Right hindlimb (tissue), 1 donor: ENCODE measurements around the gene PRKG2.
A peak's percentile ranks its signal among the peaks of the same experiment; 100 is the strongest.

Experiments used
- DNase-seq: peaks from one replicate; pipeline ENCODE4 v3.0.0-alpha.2; 2018

The PRKG2 gene

DNA sequence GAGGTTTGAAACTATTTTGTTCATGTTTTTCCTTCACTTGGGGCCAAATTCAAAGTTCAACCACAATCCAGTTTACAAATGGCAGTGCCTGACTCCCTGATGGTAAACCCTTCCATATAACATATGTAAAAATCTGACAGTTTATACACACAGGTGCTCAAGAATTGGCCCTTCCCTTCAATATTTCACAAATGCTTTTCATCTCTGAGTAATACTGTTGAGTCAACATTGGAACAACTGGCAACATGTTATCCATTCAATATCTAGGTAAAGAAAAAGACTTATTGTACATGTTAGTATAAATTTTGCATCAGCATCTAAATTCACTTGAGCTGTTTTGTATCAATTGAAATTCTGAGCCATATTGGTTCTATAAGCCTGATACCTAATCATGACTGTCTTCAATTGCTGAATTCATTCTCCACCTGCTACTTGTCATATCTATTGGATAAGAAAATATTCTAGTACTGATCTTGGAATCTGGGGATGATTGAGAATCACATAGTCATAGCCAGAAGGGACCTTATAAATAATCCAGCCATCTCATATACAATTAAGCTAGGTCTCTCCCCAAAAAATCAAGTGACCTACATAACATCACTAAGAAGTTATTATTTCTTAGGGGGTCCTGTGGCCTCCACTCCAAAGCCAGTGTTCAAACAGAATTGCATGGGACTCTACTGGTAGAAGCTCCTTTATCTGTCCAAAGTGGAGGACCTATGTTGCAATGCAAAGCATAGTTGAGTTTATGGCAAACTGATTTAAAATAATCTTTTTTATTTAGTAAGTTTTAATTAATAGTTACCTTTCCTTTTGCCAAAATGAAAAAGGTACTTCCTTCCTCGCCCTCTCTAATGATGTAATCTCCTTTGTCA lies 61.9 kb downstream of the PRKG2 start:
- no peak for DNase-seq

DNA sequence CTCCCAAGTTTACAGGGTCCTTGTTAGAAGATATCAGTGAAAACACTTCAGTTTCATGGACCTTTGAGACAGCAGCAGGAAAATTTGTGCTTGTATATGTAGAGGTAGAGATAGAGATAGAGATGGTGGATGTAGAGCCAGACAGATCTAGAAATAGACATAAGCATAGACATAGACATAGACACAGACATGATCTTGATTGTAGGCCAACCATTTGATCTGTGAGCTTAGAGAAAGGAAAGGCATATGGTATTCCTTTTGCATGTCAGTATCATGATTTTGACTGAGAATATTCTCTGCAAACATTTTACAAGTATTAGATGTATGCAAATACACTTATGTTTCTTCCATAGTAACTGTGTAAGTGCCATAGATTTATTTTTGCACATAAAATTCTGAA lies 65.0 kb downstream of the PRKG2 start:
- DNase-seq = no peak

DNA sequence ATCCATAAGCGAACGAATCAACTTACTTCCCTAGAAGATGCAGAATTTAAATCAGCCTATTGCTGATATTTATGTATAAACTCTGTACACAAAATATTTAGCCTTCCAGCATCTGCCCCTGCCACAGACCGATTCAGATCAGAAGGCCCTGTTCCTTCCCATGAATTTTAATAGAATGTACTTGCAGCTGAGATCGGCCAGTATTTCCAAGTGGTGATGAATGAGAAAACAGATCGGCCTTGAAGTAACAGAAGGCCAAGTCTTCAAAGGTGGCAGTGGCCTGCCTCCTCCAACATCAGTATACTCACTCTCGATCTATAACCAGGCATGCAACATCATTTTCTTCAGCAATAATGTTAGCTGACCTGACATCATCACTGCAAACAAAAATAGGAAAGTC lies 66.4 kb downstream of the PRKG2 start:
- no peak for DNase-seq

- DNase-seq = no peak
Measured at GRCh38 chr4:81146466-81146865, 68.6 kb downstream of the PRKG2 start.

GRCh38 chr4:81143183-81143582 lies 71.8 kb downstream of the PRKG2 start:
- DNase-seq = no peak

- DNase-seq = no peak
Measured at GRCh38 chr4:81142744-81143143, 72.3 kb downstream of the PRKG2 start.

- DNase-seq = no peak
Measured at GRCh38 chr4:81137894-81138293, 77.1 kb downstream of the PRKG2 start.

- DNase-seq = no peak
Measured at GRCh38 chr4:81137446-81137845, 77.6 kb downstream of the PRKG2 start.

DNA sequence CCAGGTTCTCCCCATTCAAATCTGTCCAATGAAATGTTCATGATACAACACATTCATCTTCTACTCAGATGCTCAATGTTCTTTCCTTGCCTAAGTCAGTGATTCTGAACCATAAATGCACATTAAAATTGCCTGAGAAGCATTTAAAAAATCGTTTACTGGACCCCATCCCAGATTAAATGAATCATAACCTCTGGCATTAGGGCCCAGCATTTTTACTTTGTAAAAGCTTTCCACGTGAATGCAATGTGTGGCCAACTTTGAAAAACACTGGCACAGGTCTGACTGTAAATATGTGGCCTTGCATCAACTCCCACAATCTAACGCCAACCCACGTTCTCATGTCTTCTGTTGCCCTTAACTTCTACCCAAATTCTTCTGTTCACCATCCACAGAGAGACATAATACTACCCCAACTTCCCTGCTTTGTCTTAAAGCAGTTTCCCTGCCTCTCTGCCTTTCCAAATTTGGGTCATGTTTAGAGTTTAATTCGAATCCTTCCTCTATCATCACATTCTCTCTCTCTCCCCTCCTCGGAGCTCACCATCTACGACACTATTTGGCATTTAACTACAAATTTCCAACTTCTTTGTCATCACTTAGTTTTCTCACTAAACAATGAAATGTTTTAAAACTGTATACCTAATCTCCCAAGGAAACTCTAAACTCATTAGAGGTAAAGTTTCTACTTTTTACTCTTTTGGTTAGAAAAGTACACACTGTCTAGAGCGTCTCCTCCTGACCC lies 78.7 kb downstream of the PRKG2 start:
- peak; percentile 62 for DNase-seq

- DNase-seq = no peak
Measured at GRCh38 chr4:81135501-81135900, 79.5 kb downstream of the PRKG2 start.

GRCh38 chr4:81131563-81131962 lies 83.5 kb downstream of the PRKG2 start:
- no peak for DNase-seq

DNA sequence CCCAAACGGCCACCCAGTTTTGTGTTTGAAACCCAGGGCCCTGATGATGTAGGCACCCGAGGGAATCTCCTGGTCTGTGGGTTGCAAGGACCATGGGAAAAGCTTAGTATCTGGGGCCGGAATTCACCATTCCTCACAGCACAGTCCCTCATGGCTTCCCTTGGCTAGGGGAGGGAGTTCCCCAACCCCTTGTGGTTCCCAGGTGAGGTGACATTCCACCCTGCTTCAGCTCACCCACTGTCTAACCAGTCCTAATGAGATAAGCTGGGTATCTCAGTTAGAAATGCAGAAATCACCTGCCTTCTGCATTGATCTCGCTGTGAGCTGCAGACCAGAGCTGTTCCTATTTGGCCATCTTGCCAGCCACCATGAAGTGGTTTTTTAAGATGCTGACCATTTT lies 84.0 kb downstream of the PRKG2 start:
- DNase-seq = no peak

DNA sequence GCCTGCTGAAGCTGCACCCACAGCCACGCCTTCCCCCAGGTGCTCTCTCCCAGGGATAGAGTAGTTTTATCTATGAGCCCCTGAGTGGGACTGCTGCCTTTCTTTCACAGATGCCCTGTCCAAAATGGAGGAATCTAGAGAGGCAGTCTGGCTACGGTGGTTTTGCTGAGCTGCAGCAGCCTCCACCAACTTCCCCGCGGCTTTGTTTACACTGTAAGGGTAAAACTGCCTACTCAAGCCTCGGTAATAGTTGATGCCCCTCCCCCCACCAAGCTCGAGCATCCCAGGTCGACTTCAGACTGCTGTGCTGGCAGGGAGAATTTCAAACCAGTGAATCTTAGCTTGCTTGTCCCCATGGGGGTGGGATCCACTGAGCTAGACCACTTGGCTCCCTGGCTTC lies 84.5 kb downstream of the PRKG2 start:
- DNase-seq = no peak

DNA sequence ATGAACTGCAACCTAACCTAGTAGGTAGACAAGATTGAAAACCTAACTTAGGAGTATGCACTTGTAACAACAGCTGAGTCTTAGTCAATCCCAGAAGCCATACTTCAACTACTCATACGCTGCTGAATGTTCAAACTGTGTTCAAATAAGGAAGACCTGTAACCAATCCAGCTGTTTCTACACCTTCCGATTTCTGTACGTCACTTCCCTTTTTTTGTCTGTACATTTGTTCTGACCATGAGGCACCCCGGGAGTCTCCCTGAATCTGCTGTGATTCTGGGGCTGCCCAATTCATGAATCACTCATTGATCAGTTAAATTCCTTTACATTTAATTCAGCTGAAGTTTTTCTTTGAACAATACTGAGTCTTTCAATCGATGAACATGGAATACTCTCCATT lies 95.0 kb downstream of the PRKG2 start:
- DNase-seq = no peak

- no peak for DNase-seq
Measured at GRCh38 chr4:81118086-81118485, 96.9 kb downstream of the PRKG2 start.

- no peak for DNase-seq
Measured at GRCh38 chr4:81116566-81116965, 98.5 kb downstream of the PRKG2 start.

DNA sequence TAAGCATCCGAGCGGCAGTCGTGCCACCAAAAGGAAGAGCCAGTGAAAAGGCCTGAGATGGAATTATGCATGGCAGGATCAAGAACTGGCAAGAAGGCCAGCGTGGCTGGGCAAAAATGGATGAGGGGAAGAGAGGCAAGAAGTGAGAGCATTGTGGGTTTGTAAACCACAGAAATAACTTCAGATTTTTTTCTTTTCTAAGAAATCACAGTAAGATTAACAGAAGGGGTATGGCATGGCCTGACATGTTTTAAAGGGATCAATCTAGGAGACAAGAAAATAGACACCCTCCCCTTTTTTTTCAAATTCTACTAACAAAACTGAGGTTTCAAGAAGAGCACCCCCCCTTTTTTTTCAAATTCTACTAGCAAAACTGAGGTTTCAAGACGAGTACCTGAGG lies 102.0 kb downstream of the PRKG2 start:
- DNase-seq = no peak

- DNase-seq = no peak
Measured at GRCh38 chr4:81109356-81109755, 105.7 kb downstream of the PRKG2 start.

DNA sequence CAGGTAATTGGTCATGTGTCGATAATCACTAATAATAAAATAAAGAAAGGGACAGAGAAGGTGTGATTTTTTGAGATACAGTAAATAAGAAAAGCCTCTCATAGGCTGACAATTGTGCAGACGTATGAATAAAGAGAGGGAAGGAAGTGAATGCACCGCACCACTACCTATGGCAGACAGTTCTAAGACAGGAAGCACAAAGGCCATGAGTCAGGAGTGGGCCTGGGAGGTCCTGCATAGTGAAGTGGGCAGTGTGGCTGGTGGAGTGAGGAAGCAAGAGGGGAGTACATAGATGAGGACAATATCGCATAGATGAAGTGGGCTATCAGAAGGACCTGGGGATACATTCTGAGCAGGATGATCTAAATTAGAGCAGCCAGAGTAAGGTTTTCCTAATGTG lies 108.9 kb downstream of the PRKG2 start:
- no peak for DNase-seq

DNA sequence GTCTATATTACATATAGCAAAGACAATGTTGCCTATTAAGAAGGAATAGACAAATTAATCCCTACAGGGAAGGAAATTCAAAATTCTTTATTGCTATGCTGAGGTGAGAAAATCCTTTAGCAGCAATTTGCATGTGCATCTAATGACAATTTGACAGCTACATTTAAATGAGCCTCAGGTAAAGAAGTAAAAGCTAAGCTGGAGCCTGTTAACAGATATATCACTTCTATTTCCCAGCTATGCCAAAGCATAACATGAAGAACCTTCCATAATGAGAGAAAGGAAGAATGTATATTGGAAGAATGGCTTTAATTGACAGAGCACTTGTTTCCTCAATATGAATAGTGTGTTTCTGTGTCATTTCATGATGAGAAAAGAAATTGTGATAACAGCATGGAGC lies 112.9 kb downstream of the PRKG2 start:
- no peak for DNase-seq

DNA sequence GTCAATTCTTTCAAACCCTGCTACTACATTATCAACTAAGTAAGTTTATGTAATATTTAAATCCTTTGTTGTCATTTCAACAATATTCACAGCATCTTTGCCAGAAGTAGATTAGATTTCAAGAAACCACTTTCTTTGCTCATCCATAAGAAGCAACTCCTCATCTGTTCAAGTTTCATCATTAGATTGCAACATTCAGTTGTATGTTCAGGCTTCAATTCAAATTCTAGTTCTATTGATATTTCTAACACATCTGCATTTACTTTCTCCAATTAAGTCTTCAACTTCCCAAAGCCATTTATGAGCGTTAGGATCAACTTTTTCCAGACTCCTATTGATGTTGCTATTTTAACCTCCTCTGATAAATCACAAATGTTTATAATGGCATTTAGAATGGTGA lies 118.5 kb downstream of the PRKG2 start:
- no peak for DNase-seq

- no peak for DNase-seq
Measured at GRCh38 chr4:81095389-81095788, 119.6 kb downstream of the PRKG2 start.

DNA sequence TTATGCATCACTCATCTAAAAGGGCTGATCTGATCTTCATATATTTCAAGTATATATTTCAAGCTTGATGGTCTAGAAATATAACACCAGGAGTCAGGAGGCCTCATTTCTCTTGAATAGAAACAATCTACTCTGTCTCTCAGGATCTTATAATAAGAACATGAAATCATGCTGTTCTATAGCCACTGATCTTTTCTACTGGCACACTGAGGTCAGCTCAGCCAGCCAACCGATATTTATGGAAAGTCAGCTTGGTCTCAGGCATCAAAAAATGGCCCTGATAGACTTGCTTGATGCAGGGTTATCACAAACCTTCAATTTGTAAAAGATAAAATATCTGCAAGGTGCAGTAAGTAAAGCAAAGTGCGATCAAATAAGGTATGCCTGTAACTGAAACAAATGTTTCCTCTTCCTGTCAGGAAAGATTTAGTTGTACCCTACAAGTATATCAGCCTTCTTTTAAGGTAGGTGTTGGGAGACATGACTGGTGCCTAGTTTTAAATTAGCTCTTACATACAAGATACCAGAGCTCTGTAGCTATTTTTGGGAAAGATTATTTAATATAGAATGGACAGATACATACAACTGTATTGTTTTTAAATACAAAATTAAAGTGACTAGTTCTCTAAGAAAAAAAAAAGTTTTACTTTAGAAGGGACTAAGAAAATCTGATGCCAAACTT lies 121.2 kb downstream of the PRKG2 start:
- DNase-seq = no peak

GRCh38 chr4:81085979-81086378 lies 129.0 kb downstream of the PRKG2 start:
- DNase-seq = no peak
